Neural progenitor cell (in vitro differentiated cells): ENCODE results near the gene CRCP. TPM values are rescaled to one million over a fixed set of nuclear protein-coding genes. Genes with fewer than 3 reads are reported as not detected.

ENCODE experiments used
- DNase-seq: peaks from one replicate; pipeline ENCODE4 v3.0.0-alpha.2; 2016; ENCODE audit warnings: low spot score
- H2AFZ ChIP-seq: fragments of 200-600 bp; sonication (generic); replicated peaks from 2 replicates; pipeline ENCODE4 v1.6.1; 2016; ENCODE audit warnings: antibody characterized with exemption
- H3F3A ChIP-seq: fragments of 200-600 bp; sonication (generic); 2 replicates; pipeline ENCODE4 v1.6.1; 2016; ENCODE audit warnings: antibody characterized with exemption, low read depth
- H3K27ac ChIP-seq: fragments of 200-600 bp; sonication (generic); 2 replicates; pipeline ENCODE4 v1.5.1; 2016; ENCODE audit warnings: mild to moderate bottlenecking
- H3K27me3 ChIP-seq: fragments of 200-600 bp; sonication (generic); 2 replicates; pipeline ENCODE4 v1.6.1; 2016; ENCODE audit warnings: mild to moderate bottlenecking, moderate library complexity
- H3K36me3 ChIP-seq: fragments of 200-600 bp; sonication (generic); 2 replicates; pipeline ENCODE4 v1.5.1; 2016
- H3K4me1 ChIP-seq: fragments of 200-600 bp; sonication (generic); 2 replicates; pipeline ENCODE4 v1.6.1; 2016; ENCODE audit warnings: mixed run types
- H3K4me2 ChIP-seq: fragments of 200-600 bp; sonication (generic); 2 replicates; pipeline ENCODE4 v1.6.1; 2016
- H3K4me3 ChIP-seq: fragments of 200-600 bp; sonication (generic); 2 replicates; pipeline ENCODE4 v1.5.1; 2016
- H3K79me2 ChIP-seq: fragments of 200-600 bp; sonication (generic); 2 replicates; pipeline ENCODE4 v1.6.1; 2016; ENCODE audit warnings: low read depth
- H3K9ac ChIP-seq: fragments of 200-600 bp; sonication (generic); 2 replicates; pipeline ENCODE4 v1.6.1; 2016
- H3K9me3 ChIP-seq: fragments of 200-600 bp; sonication (generic); 2 replicates; pipeline ENCODE4 v1.5.1; 2016; ENCODE audit warnings: low read depth
- H4K20me1 ChIP-seq: fragments of 200-600 bp; sonication (generic); 2 replicates; pipeline ENCODE4 v1.6.1; 2016; ENCODE audit warnings: low read depth
- H3K27ac Mint-ChIP-seq: 3 replicates; pipeline ENCODE4 v1.8.0; 2021; ENCODE audit warnings: mixed read lengths
- H3K27me3 Mint-ChIP-seq: 2 replicates; pipeline ENCODE4 v1.8.0; 2022; ENCODE audit warnings: low read depth, mild to moderate bottlenecking, inconsistent platforms, moderate library complexity, mixed read lengths; ENCODE audit not compliant: insufficient read depth
- H3K36me3 Mint-ChIP-seq: 3 replicates; pipeline ENCODE4 v1.8.0; 2021; ENCODE audit warnings: mixed read lengths
- H3K4me1 Mint-ChIP-seq: 3 replicates; pipeline ENCODE4 v1.8.0; 2021; ENCODE audit warnings: mixed read lengths
- H3K4me3 Mint-ChIP-seq: 3 replicates; pipeline ENCODE4 v1.8.0; 2021; ENCODE audit warnings: mild to moderate bottlenecking, moderate library complexity, mixed read lengths
- H3K9me3 Mint-ChIP-seq: 3 replicates; pipeline ENCODE4 v1.8.0; 2020; ENCODE audit warnings: mixed read lengths
- CTCF ChIP-seq: fragments of 200-600 bp; sonication (generic); IDR thresholded peaks from 2 replicates; pipeline ENCODE4 v1.5.1; 2017; ENCODE audit warnings: antibody characterized with exemption, mild to moderate bottlenecking
- EZH2 ChIP-seq: fragments of 200-600 bp; sonication (generic); IDR thresholded peaks from 2 replicates; pipeline ENCODE4 v1.6.1; 2017; ENCODE audit warnings: antibody characterized with exemption, mild to moderate bottlenecking, moderate library complexity
- EZH2phosphoT487 ChIP-seq: fragments of 200-600 bp; sonication (generic); IDR thresholded peaks from 2 replicates; pipeline ENCODE4 v1.6.1; 2017; ENCODE audit warnings: antibody characterized with exemption
- total RNA-seq: library from RNA; depleted of rRNA; stranded (reverse); fragments of >200 nt; gene quantifications from 2 replicates; pipeline ENCODE4 v1.2.3, GENCODE V29; 2015; ENCODE audit warnings: low replicate concordance

CRCP gene
- total RNA-seq, 1 donor from 2014 or later, result 30.0 TPM

GRCh38 chr7:66164356-66164755 lies 49.7 kb downstream of the CRCP start:
- DNase-seq, result no peak
- Histone ChIP-seq H4K20me1 (no peaks in the 10 kb centered on the region), H3K9ac (no peak overlapping the region), H3K4me3 (no peak overlapping the region), H3K36me3 (no peaks in the 10 kb centered on the region), H3K27ac (no peak overlapping the region), H3F3A (no peaks in the 10 kb centered on the region), H3K79me2 (no peaks in the 10 kb centered on the region), H3K9me3 (no peaks in the 10 kb centered on the region), H3K4me2 (no peak overlapping the region), H3K4me1 (no peaks in the 10 kb centered on the region), H3K27me3 (no peaks in the 10 kb centered on the region), H2AFZ (no peak overlapping the region)
- H3K27me3 Mint-ChIP-seq, result peaks cover 3% of the 10 kb centered on the region
- peaks cover 2% of the 10 kb centered on the region for H3K36me3 Mint-ChIP-seq
- H3K4me3 Mint-ChIP-seq, result no peak overlapping the region
- peak overlapping the region; percentile 70 for H3K27ac Mint-ChIP-seq
- H3K4me1 Mint-ChIP-seq, result no peaks in the 10 kb centered on the region
- TF ChIP-seq CTCF (no peak), EZH2 (no peak)
- peaks cover 3% of the 10 kb centered on the region for H3K9me3 Mint-ChIP-seq

DNA sequence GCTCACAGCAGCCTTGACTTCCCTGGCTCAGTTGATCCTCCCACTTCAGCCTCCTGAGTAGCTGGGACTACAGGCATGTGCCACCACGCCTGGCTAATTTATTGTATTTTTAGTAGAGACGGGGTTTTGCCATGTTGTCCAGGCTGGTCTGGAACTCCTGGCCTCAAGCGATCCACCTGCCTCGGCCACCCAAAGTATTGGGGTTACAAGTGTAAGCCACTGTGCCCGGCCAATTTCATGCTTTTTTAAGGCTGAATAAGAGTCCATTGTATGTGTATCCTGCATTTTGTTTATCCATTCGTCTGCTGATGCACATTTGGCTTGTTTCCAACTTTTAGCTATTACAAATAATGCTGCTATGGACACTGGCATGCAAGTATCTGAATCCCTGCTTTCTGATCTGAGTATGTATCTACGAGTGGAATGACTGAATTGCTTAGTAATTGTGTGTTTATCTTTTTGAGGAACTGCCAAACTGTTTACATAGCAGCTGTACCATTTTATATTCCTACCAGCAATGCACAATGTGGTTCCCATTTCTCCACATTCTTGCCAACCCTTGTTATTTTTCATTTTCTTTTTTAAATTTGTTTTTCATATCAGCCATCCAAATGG lies 53.2 kb downstream of the CRCP start:
- no peaks in the 10 kb centered on the region for H3K9me3 ChIP-seq
- H3K27ac ChIP-seq, result no peak overlapping the region
- Mint-ChIP-seq H3K27me3 (peaks cover 5% of the 10 kb centered on the region), H3K36me3 (no peaks in the 10 kb centered on the region), H3K9me3 (no peaks in the 10 kb centered on the region), H3K4me3 (no peak overlapping the region), H3K4me1 (peaks cover 6% of the 10 kb centered on the region), H3K27ac (no peak overlapping the region)
- H3K4me1 ChIP-seq, result no peaks in the 10 kb centered on the region
- H3K79me2 ChIP-seq, result no peaks in the 10 kb centered on the region
- no peak overlapping the region for H2AFZ ChIP-seq
- no peaks in the 10 kb centered on the region for H3F3A ChIP-seq
- no peaks in the 10 kb centered on the region for H3K27me3 ChIP-seq
- H4K20me1 ChIP-seq, result no peaks in the 10 kb centered on the region
- no peaks in the 10 kb centered on the region for H3K36me3 ChIP-seq
- TF ChIP-seq EZH2 (no peak), CTCF (no peak), EZH2phosphoT487 (no peak)
- H3K9ac ChIP-seq, result no peak overlapping the region
- H3K4me2 ChIP-seq, result no peak overlapping the region
- no peak for DNase-seq
- H3K4me3 ChIP-seq, result no peak overlapping the region

GRCh38 chr7:66169616-66170015 lies 55.0 kb downstream of the CRCP start:
- Mint-ChIP-seq H3K27me3 (peaks cover 5% of the 10 kb centered on the region), H3K27ac (no peak overlapping the region)
- H3K9ac ChIP-seq, result no peak overlapping the region

More at GRCh38 chr7:66169616-66170015, 55.0 kb downstream of the CRCP start:
- Histone ChIP-seq H3K36me3 (no peaks in the 10 kb centered on the region), H3K79me2 (no peaks in the 10 kb centered on the region), H3F3A (no peaks in the 10 kb centered on the region), H3K4me1 (no peaks in the 10 kb centered on the region), H3K4me2 (no peak overlapping the region), H3K27ac (no peak overlapping the region), H3K9me3 (no peaks in the 10 kb centered on the region), H3K27me3 (no peaks in the 10 kb centered on the region), H2AFZ (no peak overlapping the region), H3K4me3 (no peak overlapping the region), H4K20me1 (no peaks in the 10 kb centered on the region)
- H3K4me1 Mint-ChIP-seq, result peaks cover 6% of the 10 kb centered on the region
- no peaks in the 10 kb centered on the region for H3K9me3 Mint-ChIP-seq
- no peak overlapping the region for H3K4me3 Mint-ChIP-seq
- no peaks in the 10 kb centered on the region for H3K36me3 Mint-ChIP-seq
- DNase-seq, result no peak
- TF ChIP-seq CTCF, result no peak
- no peak for TF ChIP-seq EZH2
- TF ChIP-seq EZH2phosphoT487, result no peak
